Kidney tubule cell (primary cell): ENCODE results near the gene SLC7A5.
"Not testable (repeated sequence)": the region's sequence is repeated elsewhere in the genome, so short reads cannot be mapped to it uniquely, and the experiment has no call there.

Source experiments
- DNase-seq: peaks from one replicate; pipeline ENCODE4 v3.0.0-alpha.2; 2018; ENCODE audit warnings: low spot score

Gene SLC7A5

GRCh38 chr16:87832741-87833502, 36.4 kb downstream of the SLC7A5 start:
- DNase-seq: no peak

- no peak for DNase-seq
Measured at GRCh38 chr16:87832137-87832527, 37.2 kb downstream of the SLC7A5 start.

- no peak for DNase-seq
Measured at GRCh38 chr16:87831421-87832136, 37.7 kb downstream of the SLC7A5 start.

GRCh38 chr16:87830673-87831420, 38.5 kb downstream of the SLC7A5 start:
- no peak for DNase-seq

- DNase-seq: no peak
Measured at GRCh38 chr16:87829988-87830672, 39.2 kb downstream of the SLC7A5 start.

GRCh38 chr16:87829622-87829980, 39.7 kb downstream of the SLC7A5 start:
- DNase-seq: no peak

- no peak for DNase-seq
Measured at GRCh38 chr16:87828907-87829621, 40.2 kb downstream of the SLC7A5 start.

GRCh38 chr16:87828071-87828906, 41.0 kb downstream of the SLC7A5 start:
- DNase-seq: no peak

GRCh38 chr16:87827588-87827915, 41.8 kb downstream of the SLC7A5 start:
- not testable (repeated sequence) for DNase-seq

- no peak for DNase-seq
Measured at GRCh38 chr16:87826798-87827587, 42.3 kb downstream of the SLC7A5 start.

- not testable (repeated sequence) for DNase-seq
Measured at GRCh38 chr16:87826407-87826797, 42.9 kb downstream of the SLC7A5 start.

GRCh38 chr16:87825842-87826120, 43.5 kb downstream of the SLC7A5 start:
- not testable (repeated sequence) for DNase-seq

GRCh38 chr16:87824991-87825841, 44.1 kb downstream of the SLC7A5 start:
- DNase-seq: no peak

- no peak for DNase-seq
Measured at GRCh38 chr16:87824016-87824990, 45.0 kb downstream of the SLC7A5 start.

- no peak for DNase-seq
Measured at GRCh38 chr16:87823181-87823929, 46.0 kb downstream of the SLC7A5 start.

- DNase-seq: no peak
Measured at GRCh38 chr16:87822108-87822970, 47.0 kb downstream of the SLC7A5 start.
